Measurements from ENCODE around the gene ADGRL3.

DNA sequence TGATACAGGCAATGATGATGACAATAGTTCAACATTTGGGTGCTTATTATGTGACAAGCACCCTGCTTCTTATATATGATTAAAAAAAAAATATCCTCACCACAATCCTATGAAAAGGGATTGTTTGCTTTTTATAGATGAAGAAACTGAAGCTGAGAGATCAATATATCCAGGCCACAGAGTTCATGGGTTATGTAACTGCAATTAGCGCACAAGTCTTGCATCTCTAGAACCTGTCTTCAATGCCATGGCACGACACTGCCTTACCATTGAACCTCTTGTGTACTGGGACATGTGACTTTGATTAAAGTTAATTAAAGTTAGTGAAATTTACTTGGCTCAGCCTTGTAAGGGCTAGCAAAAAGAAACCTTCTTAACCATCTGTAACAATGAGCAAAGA, 599.7 kb downstream of the ADGRL3 start:
- TF ChIP-seq, protein P1, sequence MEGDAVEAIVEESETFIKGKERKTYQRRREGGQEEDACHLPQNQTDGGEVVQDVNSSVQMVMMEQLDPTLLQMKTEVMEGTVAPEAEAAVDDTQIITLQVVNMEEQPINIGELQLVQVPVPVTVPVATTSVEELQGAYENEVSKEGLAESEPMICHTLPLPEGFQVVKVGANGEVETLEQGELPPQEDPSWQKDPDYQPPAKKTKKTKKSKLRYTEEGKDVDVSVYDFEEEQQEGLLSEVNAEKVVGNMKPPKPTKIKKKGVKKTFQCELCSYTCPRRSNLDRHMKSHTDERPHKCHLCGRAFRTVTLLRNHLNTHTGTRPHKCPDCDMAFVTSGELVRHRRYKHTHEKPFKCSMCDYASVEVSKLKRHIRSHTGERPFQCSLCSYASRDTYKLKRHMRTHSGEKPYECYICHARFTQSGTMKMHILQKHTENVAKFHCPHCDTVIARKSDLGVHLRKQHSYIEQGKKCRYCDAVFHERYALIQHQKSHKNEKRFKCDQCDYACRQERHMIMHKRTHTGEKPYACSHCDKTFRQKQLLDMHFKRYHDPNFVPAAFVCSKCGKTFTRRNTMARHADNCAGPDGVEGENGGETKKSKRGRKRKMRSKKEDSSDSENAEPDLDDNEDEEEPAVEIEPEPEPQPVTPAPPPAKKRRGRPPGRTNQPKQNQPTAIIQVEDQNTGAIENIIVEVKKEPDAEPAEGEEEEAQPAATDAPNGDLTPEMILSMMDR (IDR thresholded peaks at IDR 0.05; ENCODE audit: low read length) = no peak
- no peak for TF ChIP-seq EZH2 (IDR thresholded peaks at IDR 0.05; ENCODE audit: borderline replicate concordance, low read length)

All from OCI-LY1 (cell line).